ENCODE results near the gene P2RY8. TPM values are rescaled to one million over a fixed set of nuclear protein-coding genes. Genes with fewer than 3 reads are reported as not detected.
"Not testable (repeated sequence)": the region's sequence is repeated elsewhere in the genome, so short reads cannot be mapped to it uniquely, and the experiment has no call there.

The P2RY8 gene
- total RNA-seq, 1 donor from 2014 or later, result 19.5 TPM

DNA sequence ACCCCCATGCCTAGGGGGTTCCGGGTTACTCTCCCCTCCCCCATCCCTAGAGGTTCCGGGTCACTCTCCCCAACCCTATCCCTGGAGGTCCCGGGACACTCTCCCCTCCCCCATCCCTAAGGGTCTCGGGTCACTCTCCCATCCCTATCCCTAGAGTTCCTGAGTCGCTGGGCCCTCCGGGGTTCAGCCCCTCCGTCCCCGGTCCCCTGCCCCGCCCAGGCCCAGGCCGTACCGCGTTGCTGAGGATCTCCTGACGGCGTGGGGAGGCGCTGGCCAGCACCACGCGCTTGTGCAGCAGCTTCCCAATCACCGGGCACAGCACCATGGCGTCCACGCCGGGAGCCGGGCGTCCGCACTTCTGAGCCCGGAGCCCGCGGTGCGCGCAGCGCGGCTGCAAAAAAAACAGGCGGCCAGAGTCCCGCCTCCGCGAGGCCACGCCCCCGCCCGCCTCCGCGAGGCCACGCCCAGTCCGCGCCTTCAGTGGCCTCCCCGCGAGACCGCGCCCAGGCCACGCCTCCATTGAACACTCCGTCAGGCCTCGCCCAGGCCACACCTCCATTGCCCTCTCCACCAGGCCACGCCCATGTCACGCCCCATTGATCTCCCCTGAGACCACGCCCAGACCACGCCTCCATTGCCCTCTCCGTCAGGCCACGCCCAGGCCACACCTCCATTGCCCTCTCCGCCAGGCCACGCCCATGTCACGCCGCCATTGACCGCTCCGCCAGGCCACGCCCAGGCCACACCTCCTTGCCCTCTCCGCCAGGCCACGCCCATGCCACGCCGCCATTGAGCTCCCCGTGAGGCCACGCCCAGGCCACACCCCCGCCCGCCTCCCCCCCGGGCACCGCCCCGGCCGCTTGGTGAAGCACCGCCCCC lies 84.2 kb downstream of the P2RY8 start, which contains the start of gene ASMTL:
TSS of gene ASMTL (minus strand) at position 394 of the 879 bp plus-strand sequence. CDS start at position 325, 69 bp downstream.
- peaks cover 17% of the 10 kb centered on the region for H3K4me1 Mint-ChIP-seq
- peak within 1 kb of the TSS; percentile 84 for H3K4me3 Mint-ChIP-seq
- peaks cover 24% of the 10 kb centered on the region for H3K9me3 Mint-ChIP-seq
- peaks cover 27% of the 10 kb centered on the region for H3K36me3 Mint-ChIP-seq (ENCODE audit: low read depth)
- DNase-seq, result peak; percentile 100
- intact Hi-C loops (cut with micrococcal nuclease), result loop anchor here (1.0 to 5.0 kb wide), 7 partner anchors 60 to 1245 kb away; partner anchors contain the start of genes AKAP17A, GTPBP6 and SLC25A6
- peak within 1 kb of the TSS; percentile 97 for H3K27ac Mint-ChIP-seq
- no peaks in the 10 kb centered on the region for H3K27me3 Mint-ChIP-seq

- H3K27me3 Mint-ChIP-seq, result no peaks in the 10 kb centered on the region
- H3K9me3 Mint-ChIP-seq, result peaks cover 33% of the 10 kb centered on the region
- peak; percentile 66 for DNase-seq
- peaks cover 35% of the 10 kb centered on the region for H3K36me3 Mint-ChIP-seq (ENCODE audit: low read depth)
- peak overlapping the region; percentile 84 for H3K4me3 Mint-ChIP-seq
- intact Hi-C loops (cut with micrococcal nuclease), result loop anchor here (2.0 to 5.0 kb wide), 3 partner anchors 203 to 1245 kb away; partner anchors contain the start of gene GTPBP6
- H3K4me1 Mint-ChIP-seq, result peaks cover 17% of the 10 kb centered on the region
- H3K27ac Mint-ChIP-seq, result peak overlapping the region; percentile 95
These were observed 85.1 kb downstream of the P2RY8 start for GRCh38 chrX:1451661-1452515.

GRCh38 chrX:1451251-1451660 lies 85.7 kb downstream of the P2RY8 start:
- H3K4me3 Mint-ChIP-seq, result peak overlapping the region; percentile 84
- H3K27ac Mint-ChIP-seq, result no peak overlapping the region
- peaks cover 17% of the 10 kb centered on the region for H3K4me1 Mint-ChIP-seq
- peaks cover 34% of the 10 kb centered on the region for H3K9me3 Mint-ChIP-seq
- intact Hi-C loops (cut with micrococcal nuclease), result loop anchor here (5.0 kb wide), 1 partner anchor 1246 kb away; no protein-coding TSS in a partner anchor
- DNase-seq, result peak; percentile 60
- H3K36me3 Mint-ChIP-seq (ENCODE audit: low read depth), result peaks cover 40% of the 10 kb centered on the region
- no peaks in the 10 kb centered on the region for H3K27me3 Mint-ChIP-seq

GRCh38 chrX:1450361-1451161 lies 86.4 kb downstream of the P2RY8 start:
- H3K4me3 Mint-ChIP-seq, result no peak overlapping the region
- peaks cover 38% of the 10 kb centered on the region for H3K9me3 Mint-ChIP-seq
- intact Hi-C loops (cut with micrococcal nuclease), result loop anchor here (5.0 kb wide), 1 partner anchor 1247 kb away; no protein-coding TSS in a partner anchor
- no peaks in the 10 kb centered on the region for H3K27me3 Mint-ChIP-seq
- peaks cover 47% of the 10 kb centered on the region for H3K36me3 Mint-ChIP-seq (ENCODE audit: low read depth)
- DNase-seq, result peak; percentile 65
- H3K27ac Mint-ChIP-seq, result no peak overlapping the region
- peaks cover 14% of the 10 kb centered on the region for H3K4me1 Mint-ChIP-seq

DNA sequence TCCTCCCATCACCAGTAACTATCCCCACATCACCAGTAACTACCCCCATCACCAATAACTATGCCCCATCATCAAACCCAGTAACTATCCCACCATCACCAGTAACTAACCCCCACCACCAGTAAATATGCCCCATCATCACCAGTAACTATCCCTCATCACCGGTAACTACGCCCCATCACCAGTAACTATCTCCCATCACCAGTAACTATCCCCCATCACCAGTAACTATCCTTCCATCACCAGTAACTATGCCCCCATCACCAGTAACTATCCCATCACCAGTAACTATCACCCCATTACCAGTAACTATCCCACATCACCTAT lies 87.2 kb downstream of the P2RY8 start:
- Mint-ChIP-seq H3K4me3 (no peak overlapping the region), H3K9me3 (peaks cover 40% of the 10 kb centered on the region), H3K36me3 (ENCODE audit: low read depth) (peaks cover 54% of the 10 kb centered on the region), H3K27ac (no peak overlapping the region), H3K27me3 (no peaks in the 10 kb centered on the region), H3K4me1 (peaks cover 12% of the 10 kb centered on the region)
- intact Hi-C loops (cut with micrococcal nuclease), result loop anchor here (5.0 kb wide), 1 partner anchor 1248 kb away; no protein-coding TSS in a partner anchor
- no peak for DNase-seq

DNA sequence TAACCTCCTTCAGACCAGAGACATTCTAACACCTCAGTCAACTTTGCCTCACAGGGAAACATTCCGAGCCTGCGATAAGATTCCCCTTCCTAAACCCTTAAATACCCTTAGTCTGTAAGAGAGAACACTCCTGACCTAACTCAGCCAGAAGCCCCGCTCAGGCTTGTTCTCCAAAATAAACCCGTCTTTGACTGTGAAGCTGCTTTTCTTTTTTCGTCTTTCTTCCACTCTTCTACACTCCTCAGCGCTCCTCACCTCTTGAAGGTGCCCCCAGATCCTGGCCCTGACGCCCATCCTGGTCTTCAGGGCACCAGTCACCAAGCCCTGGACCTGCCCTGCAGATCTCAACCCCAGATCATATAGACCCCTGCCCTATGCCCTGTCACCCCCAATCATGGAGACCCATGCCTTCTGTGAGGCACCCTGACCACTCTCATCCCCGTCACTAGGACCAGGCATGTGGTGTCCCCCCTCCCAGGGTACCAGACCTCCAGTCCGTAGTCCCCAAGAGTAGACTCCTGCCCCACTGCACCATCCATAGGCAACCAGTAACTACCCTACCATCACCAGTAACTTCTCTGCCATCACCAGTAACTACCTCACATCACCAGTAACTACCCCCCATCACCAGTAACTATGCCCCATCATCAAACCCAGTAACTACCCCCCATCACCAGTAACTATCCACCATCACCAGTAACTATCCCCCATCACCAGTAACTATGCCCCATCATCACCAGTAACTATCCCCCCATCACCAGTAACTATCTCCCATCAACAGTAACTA lies 87.8 kb downstream of the P2RY8 start:
- peaks cover 44% of the 10 kb centered on the region for H3K9me3 Mint-ChIP-seq
- H3K27ac Mint-ChIP-seq, result no peak overlapping the region
- DNase-seq, result peak; percentile 58
- peaks cover 60% of the 10 kb centered on the region for H3K36me3 Mint-ChIP-seq (ENCODE audit: low read depth)
- no peak overlapping the region for H3K4me3 Mint-ChIP-seq
- peaks cover 9% of the 10 kb centered on the region for H3K4me1 Mint-ChIP-seq
- intact Hi-C loops (cut with micrococcal nuclease), result no loop called here
- no peaks in the 10 kb centered on the region for H3K27me3 Mint-ChIP-seq

GRCh38 chrX:1448573-1449001 lies 88.4 kb downstream of the P2RY8 start:
- H3K27ac Mint-ChIP-seq; intact Hi-C loops (cut with micrococcal nuclease); H3K27me3 Mint-ChIP-seq; H3K4me1 Mint-ChIP-seq; H3K4me3 Mint-ChIP-seq: not testable (repeated sequence)
- Mint-ChIP-seq H3K36me3 (ENCODE audit: low read depth) (peaks cover 66% of the 10 kb centered on the region), H3K9me3 (peaks cover 48% of the 10 kb centered on the region)
- peak; percentile 56 for DNase-seq

- H3K27me3 Mint-ChIP-seq; H3K4me1 Mint-ChIP-seq; intact Hi-C loops (cut with micrococcal nuclease); H3K27ac Mint-ChIP-seq; H3K4me3 Mint-ChIP-seq: not testable (repeated sequence)
- H3K36me3 Mint-ChIP-seq (ENCODE audit: low read depth), result peaks cover 70% of the 10 kb centered on the region
- H3K9me3 Mint-ChIP-seq, result peaks cover 49% of the 10 kb centered on the region
- peak; percentile 56 for DNase-seq
These were observed 88.9 kb downstream of the P2RY8 start for GRCh38 chrX:1447969-1448572.

DNA sequence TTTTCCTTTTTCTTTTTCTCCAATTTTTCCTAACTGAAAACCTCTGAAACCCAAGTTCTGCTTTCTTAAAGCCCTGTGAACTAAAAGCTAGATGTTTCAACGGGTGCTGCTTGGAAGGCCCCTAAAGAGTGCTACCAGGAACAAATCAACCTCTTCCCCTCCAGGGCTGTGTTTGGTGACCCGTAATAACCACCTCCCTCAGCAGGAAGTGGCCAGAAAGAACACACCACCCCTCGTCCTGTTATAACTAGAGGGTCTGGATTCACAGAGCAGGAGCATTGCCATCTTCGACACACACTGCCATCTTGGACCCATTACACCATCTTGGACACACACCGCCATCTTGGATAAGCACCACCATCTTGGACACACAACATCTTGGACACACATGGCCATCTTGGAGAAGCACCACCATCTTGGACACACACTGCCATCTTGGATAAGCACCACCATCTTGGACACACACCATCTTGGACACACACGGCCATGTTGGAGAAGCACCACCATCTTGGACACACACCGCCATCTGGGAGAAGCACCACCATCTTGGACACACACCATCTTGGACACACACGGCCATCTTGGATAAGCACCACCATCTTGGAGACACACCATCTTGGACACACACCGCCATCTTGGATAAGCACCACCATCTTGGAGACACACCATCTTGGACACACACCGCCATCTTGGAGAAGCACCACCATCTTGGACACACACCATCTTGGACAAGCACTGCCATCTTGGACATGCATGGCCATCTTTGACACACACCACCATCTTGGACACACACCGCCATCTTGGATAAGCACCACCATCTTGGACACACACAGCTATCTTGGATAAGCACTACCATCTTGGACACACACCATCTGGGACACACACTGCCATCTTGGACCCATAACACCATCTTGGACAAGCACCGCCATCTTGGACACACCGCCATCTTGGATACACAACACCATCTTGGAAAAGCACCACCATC lies 89.7 kb downstream of the P2RY8 start:
- intact Hi-C loops (cut with micrococcal nuclease); H3K27me3 Mint-ChIP-seq; H3K4me1 Mint-ChIP-seq; H3K4me3 Mint-ChIP-seq; H3K27ac Mint-ChIP-seq: not testable (repeated sequence)
- H3K9me3 Mint-ChIP-seq, result peaks cover 49% of the 10 kb centered on the region
- peak; percentile 66 for DNase-seq
- H3K36me3 Mint-ChIP-seq (ENCODE audit: low read depth), result peaks cover 75% of the 10 kb centered on the region

DNA sequence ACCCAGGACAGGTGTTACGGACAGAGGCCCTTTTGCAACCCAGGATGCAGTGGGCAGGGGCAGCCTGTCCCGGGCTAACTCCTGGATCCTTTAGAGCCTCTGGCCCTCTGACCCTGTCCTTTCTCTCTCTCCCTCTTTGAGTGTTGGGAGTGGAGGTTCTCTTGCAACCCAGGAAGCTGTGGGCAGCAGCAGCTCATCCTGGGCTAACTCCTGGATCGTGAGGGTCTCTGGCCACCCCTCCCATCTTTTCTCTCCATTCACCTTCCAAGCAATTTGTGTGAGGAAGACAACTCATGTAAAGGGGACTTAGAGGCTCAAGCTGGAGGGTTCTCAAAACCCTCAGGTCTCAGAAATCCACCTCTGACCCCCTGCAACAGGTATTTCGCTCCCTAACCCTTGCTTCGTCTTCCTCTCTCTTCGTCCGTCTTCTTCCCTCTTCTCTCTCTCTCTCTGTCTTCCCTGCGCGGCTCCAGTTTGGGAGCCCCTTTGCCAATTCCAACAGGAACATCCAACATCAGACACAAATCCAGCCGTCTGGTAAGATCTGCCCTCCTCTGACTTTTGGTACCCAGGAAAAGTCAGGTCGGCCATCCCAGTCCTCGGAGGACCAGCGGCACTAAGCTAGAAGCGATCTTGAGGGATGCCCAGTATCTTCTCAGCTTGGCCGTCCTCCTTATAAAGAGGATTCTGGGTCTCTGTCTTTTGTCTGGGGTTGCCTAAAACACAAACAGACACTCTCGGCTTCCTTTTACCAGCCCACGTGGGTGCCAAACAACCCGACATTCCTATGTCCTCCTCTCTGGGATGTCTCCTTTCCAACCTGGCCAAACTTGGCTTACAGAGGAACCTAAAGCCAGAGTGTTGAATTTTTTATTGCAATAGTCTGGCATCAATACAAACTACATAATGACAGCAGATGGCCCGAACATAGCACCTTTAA lies 92.2 kb downstream of the P2RY8 start:
- no peak overlapping the region for H3K27ac Mint-ChIP-seq
- H3K36me3 Mint-ChIP-seq (ENCODE audit: low read depth), result peaks cover 80% of the 10 kb centered on the region
- peaks cover 46% of the 10 kb centered on the region for H3K9me3 Mint-ChIP-seq
- peaks cover 4% of the 10 kb centered on the region for H3K4me1 Mint-ChIP-seq
- H3K27me3 Mint-ChIP-seq, result no peaks in the 10 kb centered on the region
- no peak overlapping the region for H3K4me3 Mint-ChIP-seq
- intact Hi-C loops (cut with micrococcal nuclease), result no loop called here
- peak; percentile 53 for DNase-seq
